ENCODE measurements around the gene MSH2. TPM values are rescaled to one million over a fixed set of nuclear protein-coding genes. Genes with fewer than 3 reads are reported as not detected.

MSH2 gene
- total RNA-seq, 6 donors from 2014 or later, result 6.1 to 16.3 (median 10.2) TPM

DNA sequence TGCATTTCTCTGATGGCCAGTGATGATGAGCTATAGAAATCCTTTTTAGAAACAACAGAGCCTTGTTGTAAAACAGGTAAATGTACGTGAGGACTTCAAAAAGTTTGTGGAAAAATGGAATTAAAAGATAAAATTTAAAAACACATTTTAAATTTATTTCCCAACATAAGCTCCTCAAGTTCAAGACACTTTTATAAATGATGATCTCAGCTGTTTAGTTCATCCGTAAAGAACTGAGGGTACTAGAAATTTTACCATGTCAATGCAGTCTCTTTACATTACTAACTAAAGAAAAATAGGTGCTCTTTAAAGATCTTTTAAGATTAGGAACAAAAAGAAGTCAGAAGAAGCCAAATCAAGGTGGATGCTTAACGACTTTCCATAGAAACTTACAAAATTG is 52.5 kb downstream of the MSH2 start:
- no peaks in the 10 kb centered on the region for H3K36me3 ChIP-seq

DNA sequence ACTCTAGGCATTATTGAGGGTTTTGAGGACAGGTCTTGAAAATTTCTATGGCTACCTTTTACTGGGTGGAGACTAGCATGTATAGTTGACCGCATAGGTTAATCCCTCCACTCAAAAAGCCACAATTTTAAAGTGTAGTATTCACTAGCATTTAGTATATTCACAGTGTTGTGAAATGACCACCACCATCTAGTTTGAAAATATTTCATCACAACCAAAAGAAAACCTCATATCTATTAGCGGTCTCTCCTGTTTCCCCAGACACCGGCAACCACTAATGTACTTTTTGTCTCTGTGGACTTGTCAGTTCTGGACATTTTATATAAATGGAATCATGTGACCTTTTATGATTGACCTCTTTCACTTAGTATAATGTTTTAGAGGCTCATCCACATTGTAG is 53.9 kb downstream of the MSH2 start:
- WGBS, 2 donors, result 83 to 95% methylated on average over 3 of the region's 3 CpGs
- Histone ChIP-seq H3K27me3 (no peaks in the 10 kb centered on the region), H3K9me3 (no peaks in the 10 kb centered on the region), H3K36me3 (no peaks in the 10 kb centered on the region), H3K4me1 (peaks cover 0 to 7% (median 2%) of the 10 kb centered on the region in 4 donors), H3K4me3 (no peak overlapping the region), H3K27ac (no peak overlapping the region)
- ATAC-seq (ENCODE audit: low FRiP score in 2 of 2) (no peak), DNase-seq (no peak)
- TF ChIP-seq, protein P1, sequence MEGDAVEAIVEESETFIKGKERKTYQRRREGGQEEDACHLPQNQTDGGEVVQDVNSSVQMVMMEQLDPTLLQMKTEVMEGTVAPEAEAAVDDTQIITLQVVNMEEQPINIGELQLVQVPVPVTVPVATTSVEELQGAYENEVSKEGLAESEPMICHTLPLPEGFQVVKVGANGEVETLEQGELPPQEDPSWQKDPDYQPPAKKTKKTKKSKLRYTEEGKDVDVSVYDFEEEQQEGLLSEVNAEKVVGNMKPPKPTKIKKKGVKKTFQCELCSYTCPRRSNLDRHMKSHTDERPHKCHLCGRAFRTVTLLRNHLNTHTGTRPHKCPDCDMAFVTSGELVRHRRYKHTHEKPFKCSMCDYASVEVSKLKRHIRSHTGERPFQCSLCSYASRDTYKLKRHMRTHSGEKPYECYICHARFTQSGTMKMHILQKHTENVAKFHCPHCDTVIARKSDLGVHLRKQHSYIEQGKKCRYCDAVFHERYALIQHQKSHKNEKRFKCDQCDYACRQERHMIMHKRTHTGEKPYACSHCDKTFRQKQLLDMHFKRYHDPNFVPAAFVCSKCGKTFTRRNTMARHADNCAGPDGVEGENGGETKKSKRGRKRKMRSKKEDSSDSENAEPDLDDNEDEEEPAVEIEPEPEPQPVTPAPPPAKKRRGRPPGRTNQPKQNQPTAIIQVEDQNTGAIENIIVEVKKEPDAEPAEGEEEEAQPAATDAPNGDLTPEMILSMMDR (IDR thresholded peaks at IDR 0.05), result no peak
- no peak for TF ChIP-seq POLR2A (IDR thresholded peaks at IDR 0.05)
- no peak for TF ChIP-seq POLR2AphosphoS5 (IDR thresholded peaks at IDR 0.05)
- no peak for TF ChIP-seq EP300 (IDR thresholded peaks at IDR 0.05)

More for the DNA sequence above, 52.5 kb downstream of the MSH2 start:
- Histone ChIP-seq H3K4me3 (no peak overlapping the region), H3K27me3 (no peaks in the 10 kb centered on the region), H3K9me3 (no peaks in the 10 kb centered on the region), H3K27ac (no peak overlapping the region), H3K4me1 (peaks cover 0 to 2% (median under 1%) of the 10 kb centered on the region in 4 donors)
- ATAC-seq (ENCODE audit: low FRiP score in 2 of 2) (no peak), DNase-seq (no peak)
- 92 to 95% methylated on average over 3 of the region's 3 CpGs for WGBS, 2 donors
- TF ChIP-seq POLR2A (IDR thresholded peaks at IDR 0.05) (no peak), POLR2AphosphoS5 (IDR thresholded peaks at IDR 0.05) (no peak), EP300 (IDR thresholded peaks at IDR 0.05) (no peak)
- TF ChIP-seq, protein P1 (IDR thresholded peaks at IDR 0.05), result no peak

DNA sequence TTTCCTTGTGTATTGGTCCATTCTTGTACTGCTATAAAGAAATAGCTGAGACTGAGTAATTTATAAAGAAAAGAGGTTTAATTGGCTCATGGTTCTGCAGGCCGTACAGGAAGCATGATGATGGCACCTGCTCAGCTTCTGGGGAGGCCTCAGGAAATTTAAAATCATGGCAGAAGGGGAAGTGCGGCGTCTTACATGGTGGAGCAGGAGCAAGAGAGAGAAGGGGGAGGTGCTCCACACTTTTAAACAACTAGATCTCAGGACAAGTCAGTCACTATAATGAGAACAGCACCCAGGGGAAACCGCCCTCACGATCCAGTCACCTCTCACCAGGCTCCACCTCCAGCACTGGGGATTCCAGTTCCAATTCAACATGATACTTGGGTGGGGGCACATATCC is 54.3 kb downstream of the MSH2 start:
- no peak overlapping the region for H3K27ac ChIP-seq
- no peaks in the 10 kb centered on the region for H3K9me3 ChIP-seq
- DNase-seq (no peak), ATAC-seq (ENCODE audit: low FRiP score in 2 of 2) (no peak)
- TF ChIP-seq, protein P1 (IDR thresholded peaks at IDR 0.05), result no peak
- TF ChIP-seq POLR2AphosphoS5 (IDR thresholded peaks at IDR 0.05) (no peak), POLR2A (IDR thresholded peaks at IDR 0.05) (no peak), EP300 (IDR thresholded peaks at IDR 0.05) (no peak)
- no peaks in the 10 kb centered on the region for H3K36me3 ChIP-seq
- 67 to 89% methylated on average over 5 of the region's 5 CpGs for WGBS, 2 donors
- H3K27me3 ChIP-seq, result no peaks in the 10 kb centered on the region
- no peak overlapping the region for H3K4me3 ChIP-seq
- peaks cover 0 to 7% (median 2%) of the 10 kb centered on the region in 4 donors for H3K4me1 ChIP-seq

DNA sequence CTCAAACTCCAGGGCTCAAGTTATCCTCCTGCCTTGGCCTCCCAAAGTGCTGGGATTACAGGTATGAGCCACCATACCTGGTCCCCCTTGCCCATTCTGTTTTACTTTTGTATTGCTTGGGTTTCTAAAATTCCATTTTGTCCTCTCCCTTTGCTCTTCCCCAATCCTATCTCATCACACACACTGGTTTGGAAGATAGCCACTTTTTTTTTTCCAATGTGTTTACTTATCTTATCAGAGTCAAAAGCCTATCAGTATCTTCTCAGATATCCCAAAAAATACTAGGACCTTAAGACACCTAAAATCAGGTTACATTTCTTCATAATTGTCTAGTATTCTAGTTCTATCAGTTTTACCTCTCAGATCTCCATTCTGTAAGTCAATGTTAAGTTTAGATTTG is 56.1 kb downstream of the MSH2 start:
- Histone ChIP-seq H3K4me1 (peaks cover 0 to 7% (median 2%) of the 10 kb centered on the region in 4 donors), H3K27me3 (no peaks in the 10 kb centered on the region), H3K4me3 (no peak overlapping the region), H3K36me3 (peaks cover 0 to 12% (median under 1%) of the 10 kb centered on the region in 4 donors), H3K9me3 (no peaks in the 10 kb centered on the region), H3K27ac (no peak overlapping the region)
- TF ChIP-seq POLR2AphosphoS5 (IDR thresholded peaks at IDR 0.05), result no peak
- no peak for TF ChIP-seq POLR2A (IDR thresholded peaks at IDR 0.05)
- TF ChIP-seq, protein P1 (IDR thresholded peaks at IDR 0.05), result no peak
- TF ChIP-seq EP300 (IDR thresholded peaks at IDR 0.05), result no peak
- DNase-seq, result no peak
- ATAC-seq (ENCODE audit: low FRiP score in 2 of 2), result no peak

DNA sequence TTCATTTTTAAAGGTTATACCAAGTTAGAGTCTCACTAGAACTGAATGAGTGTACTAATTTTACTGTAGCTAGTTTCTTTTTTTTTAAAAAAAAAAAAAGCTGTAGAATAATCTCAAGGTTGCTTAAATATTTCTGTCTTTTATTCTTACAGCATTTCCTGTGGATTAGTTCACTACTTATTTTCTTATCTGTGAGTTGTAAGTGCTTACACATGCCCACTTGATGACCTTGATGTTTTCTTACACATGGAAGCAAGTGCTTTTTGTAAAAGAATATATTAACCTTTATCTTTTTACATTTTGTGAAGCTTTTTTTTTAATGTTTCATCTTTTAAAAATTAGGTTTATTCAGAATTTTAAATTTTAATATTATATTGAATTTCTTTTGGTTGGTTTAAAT is 57.8 kb downstream of the MSH2 start:
- no peaks in the 10 kb centered on the region for H3K9me3 ChIP-seq
- H3K36me3 ChIP-seq, result peaks cover 0 to 14% (median 2%) of the 10 kb centered on the region in 4 donors
- no peaks in the 10 kb centered on the region for H3K27me3 ChIP-seq
- no peak overlapping the region for H3K4me3 ChIP-seq
- peaks cover 0 to 7% (median 2%) of the 10 kb centered on the region in 4 donors for H3K4me1 ChIP-seq
- no peak overlapping the region for H3K27ac ChIP-seq
- TF ChIP-seq EP300 (IDR thresholded peaks at IDR 0.05) (no peak), POLR2A (IDR thresholded peaks at IDR 0.05) (no peak), POLR2AphosphoS5 (IDR thresholded peaks at IDR 0.05) (no peak)
- TF ChIP-seq, protein P1 (IDR thresholded peaks at IDR 0.05), result no peak
- ATAC-seq (ENCODE audit: low FRiP score in 2 of 2) (no peak), DNase-seq (no peak)

All from upper lobe of left lung (tissue), 6 donors.